ENCODE results near the gene TBPL2.

- no peak for TF ChIP-seq POLR2A (IDR thresholded peaks at IDR 0.05; ENCODE audit: low read length)
- no peak for TF ChIP-seq GATA1 (IDR thresholded peaks at IDR 0.05; ENCODE audit: low read depth, low read length)
These were observed 10.1 kb upstream of the TBPL2 start for GRCh38 chr14:55450539-55450938.
